H9 (cell line): ENCODE data around the gene KSR1. TPM values are rescaled to one million over a fixed set of nuclear protein-coding genes. Genes with fewer than 3 reads are reported as not detected.

Source experiments
- DNase-seq: peaks from one replicate; pipeline ENCODE4 v3.0.0-alpha.2; 2017
- H2AFZ ChIP-seq: one replicate; pipeline ENCODE4 v1.6.1; 2013; ENCODE audit warnings: mild to moderate bottlenecking, low read length, control low read depth, moderate library complexity
- H2AK5ac ChIP-seq: 2 replicates; pipeline ENCODE4 v1.6.1; 2013; ENCODE audit warnings: low read length, control low read depth, mixed read lengths; ENCODE audit not compliant: insufficient read length
- H2BK120ac ChIP-seq: one replicate; pipeline ENCODE4 v1.6.1; 2013; ENCODE audit warnings: low read depth, mild to moderate bottlenecking, low read length, control low read depth, inconsistent platforms; ENCODE audit not compliant: poor library complexity, severe bottlenecking
- H2BK12ac ChIP-seq: 2 replicates; pipeline ENCODE4 v1.6.1; 2013; ENCODE audit warnings: low read length, control low read depth, mixed read lengths, low read depth; ENCODE audit not compliant: insufficient read length
- H2BK15ac ChIP-seq: 2 replicates; pipeline ENCODE4 v1.6.1; 2013; ENCODE audit warnings: low read depth, low read length, control low read depth
- H2BK20ac ChIP-seq: one replicate; pipeline ENCODE4 v1.6.1; 2013; ENCODE audit warnings: low read depth, mild to moderate bottlenecking, low read length, control low read depth, inconsistent platforms; ENCODE audit not compliant: poor library complexity, severe bottlenecking
- H2BK5ac ChIP-seq: 2 replicates; pipeline ENCODE4 v1.6.1; 2013; ENCODE audit warnings: low read length, control low read depth, mixed read lengths; ENCODE audit not compliant: insufficient read length
- H3K14ac ChIP-seq: 2 replicates; pipeline ENCODE4 v1.6.1; 2013; ENCODE audit warnings: low read length, control low read depth; ENCODE audit not compliant: insufficient read depth
- H3K18ac ChIP-seq: 2 replicates; pipeline ENCODE4 v1.6.1; 2013; ENCODE audit warnings: low read depth, mild to moderate bottlenecking, mixed read lengths, low read length, control low read depth; ENCODE audit not compliant: insufficient read length
- H3K23ac ChIP-seq: 2 replicates; pipeline ENCODE4 v1.6.1; 2013; ENCODE audit warnings: low read length, control low read depth, mixed read lengths, low read depth; ENCODE audit not compliant: insufficient read length
- H3K23me2 ChIP-seq: 2 replicates; pipeline ENCODE4 v1.6.1; 2013; ENCODE audit warnings: low read depth, mild to moderate bottlenecking, mixed read lengths, low read length, control low read depth; ENCODE audit not compliant: insufficient read length, poor library complexity, severe bottlenecking
- H3K27ac ChIP-seq: 2 replicates; pipeline ENCODE4 v1.5.1; 2013; ENCODE audit warnings: low read length, control low read depth, mixed read lengths, low read depth; ENCODE audit not compliant: insufficient read length
- H3K27me3 ChIP-seq: 2 replicates; pipeline ENCODE4 v1.6.1; 2013; ENCODE audit warnings: low read length, control low read depth, inconsistent platforms; ENCODE audit not compliant: insufficient read depth
- H3K4ac ChIP-seq: 2 replicates; pipeline ENCODE4 v1.6.1; 2013; ENCODE audit warnings: low read depth, mild to moderate bottlenecking, control low read depth, inconsistent platforms, low read length, moderate library complexity
- H3K4me1 ChIP-seq: 2 replicates; pipeline ENCODE4 v1.6.1; 2013; ENCODE audit warnings: low read length, control low read depth, inconsistent platforms; ENCODE audit not compliant: insufficient read depth
- H3K4me2 ChIP-seq: 2 replicates; pipeline ENCODE4 v1.6.1; 2013; ENCODE audit warnings: low read length, control low read depth, mixed read lengths; ENCODE audit not compliant: insufficient read length, insufficient read depth
- H3K56ac ChIP-seq: 2 replicates; pipeline ENCODE4 v1.6.1; 2013; ENCODE audit warnings: low read depth, mild to moderate bottlenecking, mixed read lengths, low read length, control low read depth; ENCODE audit not compliant: insufficient read length
- H3K79me1 ChIP-seq: 2 replicates; pipeline ENCODE4 v1.6.1; 2013; ENCODE audit warnings: low read depth, mild to moderate bottlenecking, moderate library complexity, low read length, control low read depth, inconsistent platforms; ENCODE audit not compliant: insufficient read depth, poor library complexity, severe bottlenecking
- H3K79me2 ChIP-seq: 2 replicates; pipeline ENCODE4 v1.6.1; 2013; ENCODE audit warnings: low read length, control low read depth, inconsistent platforms; ENCODE audit not compliant: insufficient read depth
- H3K9ac ChIP-seq: 2 replicates; pipeline ENCODE4 v1.6.1; 2013; ENCODE audit warnings: low read length, control low read depth, mixed read lengths; ENCODE audit not compliant: insufficient read length; ENCODE audit errors: extremely low read depth
- H3K9me3 ChIP-seq: one replicate; pipeline ENCODE4 v1.6.1; 2013; ENCODE audit warnings: low read depth, low read length, inconsistent platforms; ENCODE audit not compliant: control insufficient read depth
- H3T11ph ChIP-seq: one replicate; pipeline ENCODE4 v1.6.1; 2013; ENCODE audit warnings: mild to moderate bottlenecking, low read length, control low read depth, inconsistent platforms
- H4K20me1 ChIP-seq: one replicate; pipeline ENCODE4 v1.6.1; 2013; ENCODE audit not compliant: control insufficient read depth, insufficient read length, insufficient read depth
- H4K5ac ChIP-seq: 2 replicates; pipeline ENCODE4 v1.6.1; 2013; ENCODE audit warnings: low read depth, mild to moderate bottlenecking, mixed read lengths, low read length, control low read depth; ENCODE audit not compliant: insufficient read length
- H4K8ac ChIP-seq: replicated peaks from 2 replicates; pipeline ENCODE4 v1.6.1; 2013; ENCODE audit warnings: low read length, control low read depth, mixed read lengths, low read depth; ENCODE audit not compliant: insufficient read length
- H4K91ac ChIP-seq: 2 replicates; pipeline ENCODE4 v1.6.1; 2013; ENCODE audit warnings: low read depth, mild to moderate bottlenecking, moderate library complexity, mixed read lengths, low read length, control low read depth; ENCODE audit not compliant: insufficient read length
- H3K27ac Mint-ChIP-seq, 3 experiments: 2 replicates in 2 of 3; 3 replicates in 1 of 3; pipeline ENCODE4 v1.8.0; 2020 to 2021; ENCODE audit warnings: mixed read lengths in 3 of 3, mild to moderate bottlenecking in 1 of 3, moderate library complexity in 1 of 3
- H3K27me3 Mint-ChIP-seq: 2 replicates; pipeline ENCODE4 v1.8.0; 2021; ENCODE audit warnings: low read depth, mild to moderate bottlenecking, moderate library complexity, mixed read lengths
- H3K36me3 Mint-ChIP-seq, 3 experiments: 2 replicates in 2 of 3; 3 replicates in 1 of 3; pipeline ENCODE4 v1.8.0; 2020 to 2021; ENCODE audit warnings: low read depth in 3 of 3, mixed read lengths in 3 of 3; ENCODE audit not compliant: insufficient read depth in 1 of 3
- H3K4me1 Mint-ChIP-seq, 2 experiments: 2 replicates each; pipeline ENCODE4 v1.8.0; 2020; ENCODE audit warnings: mixed read lengths in 2 of 2
- H3K4me3 Mint-ChIP-seq, 2 experiments: 2 replicates in 1 of 2; 3 replicates in 1 of 2; pipeline ENCODE4 v1.8.0; 2020 to 2021; ENCODE audit warnings: mild to moderate bottlenecking in 2 of 2, mixed read lengths in 2 of 2, moderate library complexity in 1 of 2
- H3K9me3 Mint-ChIP-seq, 2 experiments: 2 replicates in 1 of 2; 3 replicates in 1 of 2; pipeline ENCODE4 v1.8.0; 2020; ENCODE audit warnings: mild to moderate bottlenecking in 2 of 2, mixed read lengths in 2 of 2, moderate library complexity in 1 of 2
- WGBS: extraction: QIAGEN DNeasy Blood & Tissue Kit; methylation state at CpG from one replicate; pipeline ENCODE4 v1.1.7; 2013; ENCODE audit warnings: missing lambda C conversion rate, low lambda C conversion rate, mixed read lengths; ENCODE audit not compliant: insufficient read length; ENCODE audit errors: extremely low coverage; 5-methylcytosine and 5-hydroxymethylcytosine counted together
- total RNA-seq: library from RNA; stranded (reverse); gene quantifications from 2 replicates; pipeline ENCODE4 v1.2.1, GENCODE V29; 2021
- TF ChIP-seq, protein P1 (sequence below): fragments of 200-600 bp; sonication (generic); conservative IDR thresholded peaks from 3 replicates; pipeline ENCODE4 v1.8.0; 2021; ENCODE audit warnings: antibody characterized with exemption, mild to moderate bottlenecking

The KSR1 gene
- total RNA-seq, 1 experiment from 2014 or later, result 44.9 TPM

DNA sequence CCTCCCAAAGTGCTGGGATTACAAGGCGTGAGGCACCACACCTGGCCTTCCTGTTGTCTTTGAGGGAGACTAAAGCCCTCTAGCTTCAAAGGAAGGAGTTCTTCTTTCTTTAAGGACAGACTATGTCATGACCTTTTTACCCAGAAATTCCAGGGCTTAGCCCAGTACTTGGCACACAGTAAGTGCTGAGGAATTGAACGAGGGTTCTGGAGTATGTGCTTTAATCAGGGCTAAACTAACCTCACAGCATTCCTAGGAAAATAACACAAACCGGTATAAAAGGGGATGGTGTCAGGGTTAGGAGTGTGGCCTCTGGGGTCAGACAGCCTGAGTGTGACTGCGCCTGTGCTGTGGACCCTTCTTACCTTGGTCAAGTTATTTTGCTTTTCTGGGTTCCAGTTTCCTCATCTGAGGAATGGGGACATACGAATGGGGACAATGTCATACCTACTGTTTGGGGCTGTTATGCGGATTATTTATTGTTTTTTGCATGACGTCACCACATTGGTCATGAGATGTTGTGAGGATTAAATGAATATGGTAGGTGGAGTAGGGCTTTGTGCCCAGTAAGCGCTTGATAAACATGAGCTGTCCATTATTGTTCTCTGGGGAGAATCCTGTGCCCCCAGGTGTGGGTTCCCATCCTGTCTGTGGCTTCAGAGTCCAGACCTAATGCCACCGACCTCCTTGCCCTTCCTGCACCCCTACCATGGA, 21.9 kb downstream of the KSR1 start:
- H3K14ac ChIP-seq, result no peak overlapping the region
- no peak overlapping the region for H3K4me3 Mint-ChIP-seq
- no peaks in the 10 kb centered on the region for H3K23me2 ChIP-seq
- peaks cover 24% of the 10 kb centered on the region; the same call in 1 of the 2 replicates for H3K4me1 ChIP-seq
- no peaks in the 10 kb centered on the region for H3K36me3 Mint-ChIP-seq
- H2AK5ac ChIP-seq, result no peak overlapping the region
- H2AFZ ChIP-seq, result no peak overlapping the region
- H4K91ac ChIP-seq, result no peak overlapping the region
- H3K23ac ChIP-seq, result no peak overlapping the region
- peaks cover 18% of the 10 kb centered on the region; the same call in 1 of the 2 replicates for H3K79me2 ChIP-seq
- peaks cover 2% of the 10 kb centered on the region for H3K79me1 ChIP-seq
- H4K5ac ChIP-seq, result no peak overlapping the region
- H3K27me3 Mint-ChIP-seq, result no peaks in the 10 kb centered on the region
- H2BK12ac ChIP-seq, result no peak overlapping the region
- no peak overlapping the region for H2BK5ac ChIP-seq
- no CpG with 5 or more reads among the region's 9 CpGs for WGBS
- no peak overlapping the region for H3K4ac ChIP-seq
- no peak overlapping the region for H3K9ac ChIP-seq
- no peaks in the 10 kb centered on the region for H3K9me3 ChIP-seq
- H3K4me2 ChIP-seq, result no peak overlapping the region
- no peaks in the 10 kb centered on the region for H3K27me3 ChIP-seq
- no peak overlapping the region for H3T11ph ChIP-seq
- peaks cover 4% of the 10 kb centered on the region for H4K20me1 ChIP-seq
- H3K18ac ChIP-seq, result no peak overlapping the region
- H3K4me1 Mint-ChIP-seq, result peaks cover 76 to 78% of the 10 kb centered on the region in 2 experiments
- H3K27ac ChIP-seq, result no peak overlapping the region
- H2BK20ac ChIP-seq, result no peak overlapping the region
- no peak for DNase-seq
- no peak overlapping the region for H4K8ac ChIP-seq
- no peak overlapping the region for H2BK15ac ChIP-seq
- H3K56ac ChIP-seq, result no peak overlapping the region
- no peak overlapping the region for H2BK120ac ChIP-seq
- H3K27ac Mint-ChIP-seq, result no peak overlapping the region
- TF ChIP-seq, protein P1, sequence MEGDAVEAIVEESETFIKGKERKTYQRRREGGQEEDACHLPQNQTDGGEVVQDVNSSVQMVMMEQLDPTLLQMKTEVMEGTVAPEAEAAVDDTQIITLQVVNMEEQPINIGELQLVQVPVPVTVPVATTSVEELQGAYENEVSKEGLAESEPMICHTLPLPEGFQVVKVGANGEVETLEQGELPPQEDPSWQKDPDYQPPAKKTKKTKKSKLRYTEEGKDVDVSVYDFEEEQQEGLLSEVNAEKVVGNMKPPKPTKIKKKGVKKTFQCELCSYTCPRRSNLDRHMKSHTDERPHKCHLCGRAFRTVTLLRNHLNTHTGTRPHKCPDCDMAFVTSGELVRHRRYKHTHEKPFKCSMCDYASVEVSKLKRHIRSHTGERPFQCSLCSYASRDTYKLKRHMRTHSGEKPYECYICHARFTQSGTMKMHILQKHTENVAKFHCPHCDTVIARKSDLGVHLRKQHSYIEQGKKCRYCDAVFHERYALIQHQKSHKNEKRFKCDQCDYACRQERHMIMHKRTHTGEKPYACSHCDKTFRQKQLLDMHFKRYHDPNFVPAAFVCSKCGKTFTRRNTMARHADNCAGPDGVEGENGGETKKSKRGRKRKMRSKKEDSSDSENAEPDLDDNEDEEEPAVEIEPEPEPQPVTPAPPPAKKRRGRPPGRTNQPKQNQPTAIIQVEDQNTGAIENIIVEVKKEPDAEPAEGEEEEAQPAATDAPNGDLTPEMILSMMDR, result no peak
- no peaks in the 10 kb centered on the region for H3K9me3 Mint-ChIP-seq
